GM21529 (cell line): ENCODE data around the gene SYTL2.
A peak's percentile ranks its signal among the peaks of the same experiment; 100 is the strongest.
"Not testable (repeated sequence)": the region's sequence is repeated elsewhere in the genome, so short reads cannot be mapped to it uniquely, and the experiment has no call there.

Experiments used
- ATAC-seq: cut with Tn5 transposase; IDR thresholded peaks from one replicate; pipeline ENCODE4 v1.9.1; 2021; ENCODE audit not compliant: unreplicated experiment

The SYTL2 gene

GRCh38 chr11:85663080-85663752, 147.7 kb downstream of the SYTL2 start:
- ATAC-seq, result no peak

- no peak for ATAC-seq
These were observed 148.8 kb downstream of the SYTL2 start for GRCh38 chr11:85661972-85662664.

GRCh38 chr11:85658180-85658579, 152.8 kb downstream of the SYTL2 start:
- ATAC-seq, result no peak

GRCh38 chr11:85656777-85657176, 154.2 kb downstream of the SYTL2 start:
- no peak for ATAC-seq

- ATAC-seq, result not testable (repeated sequence)
These were observed 156.6 kb downstream of the SYTL2 start for GRCh38 chr11:85654343-85654742.

GRCh38 chr11:85652786-85653447, 158.0 kb downstream of the SYTL2 start:
- ATAC-seq, result no peak

- ATAC-seq, result no peak
These were observed 159.8 kb downstream of the SYTL2 start for GRCh38 chr11:85651118-85651517.

GRCh38 chr11:85647604-85648299, 163.2 kb downstream of the SYTL2 start, which contains the start of gene TMEM126A:
Gene TMEM126A, plus strand, starts transcription at chr11:85647967. Its CDS starts 2,289 bp downstream, at chr11:85650256.
- peak; percentile 99 for ATAC-seq

GRCh38 chr11:85647078-85647477, 163.9 kb downstream of the SYTL2 start:
- ATAC-seq, result peak; percentile 6
